GM12874 (cell line): ENCODE measurements around the gene GLYR1.

Experiments used
- TF ChIP-seq, protein P1 (sequence below): IDR thresholded peaks from 2 replicates; pipeline ENCODE4 v1.5.1; 2011; ENCODE audit warnings: low read depth, mild to moderate bottlenecking, control low read depth, low read length, moderate library complexity; ENCODE audit not compliant: insufficient read depth

GLYR1 gene

DNA sequence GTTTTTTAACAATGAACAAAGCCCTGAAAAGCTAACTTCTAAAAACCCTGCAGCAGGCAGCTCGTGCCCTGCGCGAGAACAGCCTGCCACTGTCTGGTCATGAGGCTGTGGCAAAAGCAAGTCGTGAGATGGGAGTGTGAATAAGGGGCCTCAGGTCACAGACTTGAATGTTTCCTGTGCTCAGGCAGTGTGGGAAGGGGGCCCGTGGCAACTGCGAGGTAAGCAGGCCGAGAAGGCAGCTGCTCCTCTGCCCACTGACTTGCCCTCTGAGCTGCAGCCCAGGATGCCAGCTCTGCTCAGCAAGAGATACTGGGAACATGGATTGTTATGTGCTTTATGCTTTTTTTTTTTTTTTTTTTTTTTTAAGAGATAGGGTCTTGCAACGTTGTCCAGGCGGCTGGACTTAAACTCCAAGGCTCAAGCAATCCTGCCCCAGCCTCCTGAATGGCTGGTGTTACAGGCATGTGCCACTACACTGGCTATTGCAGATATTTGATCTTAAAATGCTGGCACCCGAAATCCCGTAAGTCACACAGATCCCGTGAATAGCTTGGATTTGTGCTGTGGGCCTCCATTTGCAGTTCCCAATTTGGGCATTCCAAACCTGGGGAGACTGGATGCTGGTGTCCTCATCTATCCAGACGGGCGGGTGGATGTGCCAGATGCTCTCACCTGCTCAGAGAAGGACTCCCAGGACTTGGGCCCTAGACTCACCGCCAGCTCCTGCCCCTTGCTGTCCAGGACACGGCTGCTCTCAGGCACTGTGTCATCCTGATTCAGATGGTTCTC lies 44.2 kb upstream of the GLYR1 start:
- TF ChIP-seq, protein P1, sequence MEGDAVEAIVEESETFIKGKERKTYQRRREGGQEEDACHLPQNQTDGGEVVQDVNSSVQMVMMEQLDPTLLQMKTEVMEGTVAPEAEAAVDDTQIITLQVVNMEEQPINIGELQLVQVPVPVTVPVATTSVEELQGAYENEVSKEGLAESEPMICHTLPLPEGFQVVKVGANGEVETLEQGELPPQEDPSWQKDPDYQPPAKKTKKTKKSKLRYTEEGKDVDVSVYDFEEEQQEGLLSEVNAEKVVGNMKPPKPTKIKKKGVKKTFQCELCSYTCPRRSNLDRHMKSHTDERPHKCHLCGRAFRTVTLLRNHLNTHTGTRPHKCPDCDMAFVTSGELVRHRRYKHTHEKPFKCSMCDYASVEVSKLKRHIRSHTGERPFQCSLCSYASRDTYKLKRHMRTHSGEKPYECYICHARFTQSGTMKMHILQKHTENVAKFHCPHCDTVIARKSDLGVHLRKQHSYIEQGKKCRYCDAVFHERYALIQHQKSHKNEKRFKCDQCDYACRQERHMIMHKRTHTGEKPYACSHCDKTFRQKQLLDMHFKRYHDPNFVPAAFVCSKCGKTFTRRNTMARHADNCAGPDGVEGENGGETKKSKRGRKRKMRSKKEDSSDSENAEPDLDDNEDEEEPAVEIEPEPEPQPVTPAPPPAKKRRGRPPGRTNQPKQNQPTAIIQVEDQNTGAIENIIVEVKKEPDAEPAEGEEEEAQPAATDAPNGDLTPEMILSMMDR: no peak

- TF ChIP-seq, protein P1: no peak
Measured at GRCh38 chr16:4890686-4891085, 43.6 kb upstream of the GLYR1 start.

GRCh38 chr16:4890026-4890425 lies 42.9 kb upstream of the GLYR1 start:
- TF ChIP-seq, protein P1: no peak

- TF ChIP-seq, protein P1: no peak
Measured at GRCh38 chr16:4888428-4889135, 41.5 kb upstream of the GLYR1 start.

GRCh38 chr16:4886151-4886550 lies 39.1 kb upstream of the GLYR1 start:
- TF ChIP-seq, protein P1: no peak

DNA sequence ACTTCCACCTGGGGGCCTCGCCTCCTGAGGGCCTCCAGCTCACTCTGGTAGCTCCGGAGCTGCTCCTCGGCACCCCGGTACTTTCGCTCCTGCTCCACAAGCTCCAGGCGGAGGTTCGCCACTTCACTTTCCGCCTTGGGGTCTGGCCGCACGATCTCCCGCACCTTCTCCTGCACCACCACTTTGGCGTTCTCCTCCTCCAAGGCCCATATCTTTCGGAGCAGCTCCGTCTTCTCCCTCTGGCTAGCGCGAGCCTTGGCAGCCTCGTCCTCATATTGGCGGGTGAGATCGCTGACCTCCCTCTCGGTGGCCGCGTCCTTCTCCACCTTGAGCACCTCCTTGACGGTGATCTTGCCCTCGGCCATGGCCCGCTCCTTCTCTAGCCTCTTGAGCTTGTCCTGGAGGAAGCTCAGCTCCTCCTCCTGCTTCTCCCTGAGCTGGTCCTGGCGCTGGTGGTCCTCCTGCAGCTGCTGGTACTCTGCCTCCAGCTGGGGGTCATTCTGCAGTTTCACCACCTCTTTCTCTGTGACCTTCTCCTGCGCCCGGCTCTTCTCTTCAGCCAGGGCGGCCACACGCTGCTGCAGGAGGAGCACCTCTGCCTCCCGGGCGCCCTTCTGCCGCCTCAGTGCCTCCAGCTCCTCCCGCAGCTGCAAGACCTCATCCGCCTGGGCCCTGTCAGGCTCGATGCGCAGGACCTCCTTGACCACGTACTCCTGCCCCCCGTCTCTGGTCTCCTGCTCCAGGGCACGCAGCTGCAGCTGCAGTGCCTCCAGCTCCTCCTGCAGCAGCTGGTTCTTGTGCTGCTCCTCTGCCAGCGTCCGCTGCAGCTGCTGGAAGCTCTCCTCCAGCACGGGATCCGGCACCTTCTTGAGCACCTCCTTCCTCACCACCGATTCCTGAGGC lies 38.1 kb upstream of the GLYR1 start:
- TF ChIP-seq, protein P1: no peak

- TF ChIP-seq, protein P1: no peak
Measured at GRCh38 chr16:4884209-4884608, 37.1 kb upstream of the GLYR1 start.
